ENCODE data around the gene PECR. TPM values are rescaled to one million over a fixed set of nuclear protein-coding genes. Genes with fewer than 3 reads are reported as not detected.

PECR gene
- total and polyA plus RNA-seq, 5 donors from 2014 or later = 28.0 to 73.8 (median 47.6) TPM

GRCh38 chr2:216117561-216118340 lies 36.1 kb upstream of the PECR start:
- Histone ChIP-seq H3K36me3 (ENCODE audit: control insufficient read depth, insufficient read depth, low read length) (peaks cover 79% of the 10 kb centered on the region), H3K4me3 (ENCODE audit: low read depth, low read length) (no peak overlapping the region), H3K4me1 (ENCODE audit: control insufficient read depth, insufficient read depth, low read length, poor library complexity, severe bottlenecking) (peaks cover 71% of the 10 kb centered on the region), H3K27ac (ENCODE audit: insufficient read depth, low read length, poor library complexity, severe bottlenecking) (no peak overlapping the region), H3K27me3 (ENCODE audit: control insufficient read depth, insufficient read depth, low read length) (no peaks in the 10 kb centered on the region), H3K9me3 (ENCODE audit: control insufficient read depth in 2 of 2, low read length in 2 of 2) (no peaks in the 10 kb centered on the region)
- H3K4me1 Mint-ChIP-seq = peaks cover 49 to 93% (median 62%) of the 10 kb centered on the region in 4 donors
- H3K9me3 Mint-ChIP-seq = no peaks in the 10 kb centered on the region
- peak overlapping the region in 3 of 4 donors; percentile 38 to 53 (median 39) for H3K4me3 Mint-ChIP-seq
- ATAC-seq (ENCODE audit: low read depth in 2 of 2) (no peak), DNase-seq (no peak)
- no peaks in the 10 kb centered on the region for H3K27me3 Mint-ChIP-seq
- H3K36me3 Mint-ChIP-seq = peaks cover 61% of the 10 kb centered on the region
- peak overlapping the region; percentile 26 to 54 (median 53) for H3K27ac Mint-ChIP-seq

- peak overlapping the region; percentile 36 to 53 (median 44) for H3K4me3 Mint-ChIP-seq
- Histone ChIP-seq H3K36me3 (ENCODE audit: control insufficient read depth, insufficient read depth, low read length) (peaks cover 79% of the 10 kb centered on the region), H3K27ac (ENCODE audit: insufficient read depth, low read length, poor library complexity, severe bottlenecking) (no peak overlapping the region), H3K9me3 (ENCODE audit: control insufficient read depth in 2 of 2, low read length in 2 of 2) (no peaks in the 10 kb centered on the region), H3K4me3 (ENCODE audit: low read depth, low read length) (no peak overlapping the region), H3K4me1 (ENCODE audit: control insufficient read depth, insufficient read depth, low read length, poor library complexity, severe bottlenecking) (peaks cover 82% of the 10 kb centered on the region), H3K27me3 (ENCODE audit: control insufficient read depth, insufficient read depth, low read length) (no peaks in the 10 kb centered on the region)
- no peaks in the 10 kb centered on the region for H3K27me3 Mint-ChIP-seq
- no peaks in the 10 kb centered on the region for H3K9me3 Mint-ChIP-seq
- ATAC-seq (ENCODE audit: low read depth in 2 of 2) = no peak
- no peak for DNase-seq
- H3K4me1 Mint-ChIP-seq = peaks cover 45 to 98% (median 68%) of the 10 kb centered on the region in 4 donors
- peaks cover 58% of the 10 kb centered on the region for H3K36me3 Mint-ChIP-seq
- peak overlapping the region in 2 of 3 donors; percentile 23 to 65 for H3K27ac Mint-ChIP-seq
Measured at GRCh38 chr2:216116418-216116817, 34.8 kb upstream of the PECR start.

- H3K4me1 ChIP-seq (ENCODE audit: control insufficient read depth, insufficient read depth, low read length, poor library complexity, severe bottlenecking) = peaks cover 83% of the 10 kb centered on the region
- Mint-ChIP-seq H3K36me3 (peaks cover 61% of the 10 kb centered on the region), H3K9me3 (no peaks in the 10 kb centered on the region), H3K4me1 (peaks cover 49 to 99% (median 75%) of the 10 kb centered on the region in 4 donors), H3K27ac (peak overlapping the region; percentile 95 to 98 (median 97)), H3K27me3 (no peaks in the 10 kb centered on the region), H3K4me3 (peak overlapping the region; percentile 87 to 97 (median 94))
- H3K27ac ChIP-seq (ENCODE audit: insufficient read depth, low read length, poor library complexity, severe bottlenecking) = peak overlapping the region; percentile 80
- ATAC-seq (ENCODE audit: low read depth in 2 of 2) (peak; percentile 81 to 87), DNase-seq (peak; percentile 96 to 99 (median 96))
- no peaks in the 10 kb centered on the region for H3K9me3 ChIP-seq (ENCODE audit: control insufficient read depth in 2 of 2, low read length in 2 of 2)
- no peaks in the 10 kb centered on the region for H3K27me3 ChIP-seq (ENCODE audit: control insufficient read depth, insufficient read depth, low read length)
- peaks cover 74% of the 10 kb centered on the region for H3K36me3 ChIP-seq (ENCODE audit: control insufficient read depth, insufficient read depth, low read length)
- peak overlapping the region; percentile 94 for H3K4me3 ChIP-seq (ENCODE audit: low read depth, low read length)
Measured at GRCh38 chr2:216114714-216115531, 33.3 kb upstream of the PECR start.

GRCh38 chr2:216114382-216114713 lies 32.7 kb upstream of the PECR start:
- H3K4me3 ChIP-seq (ENCODE audit: low read depth, low read length) = peak overlapping the region; percentile 7
- Mint-ChIP-seq H3K4me3 (peak overlapping the region; percentile 87 to 97 (median 94)), H3K4me1 (peaks cover 46 to 96% (median 73%) of the 10 kb centered on the region in 4 donors), H3K9me3 (no peaks in the 10 kb centered on the region), H3K27ac (peak overlapping the region; percentile 95 to 98 (median 97)), H3K36me3 (peaks cover 60% of the 10 kb centered on the region), H3K27me3 (no peaks in the 10 kb centered on the region)
- peaks cover 84% of the 10 kb centered on the region for H3K4me1 ChIP-seq (ENCODE audit: control insufficient read depth, insufficient read depth, low read length, poor library complexity, severe bottlenecking)
- ATAC-seq (ENCODE audit: low read depth in 2 of 2) (no peak), DNase-seq (no peak)
- peak overlapping the region; percentile 68 for H3K27ac ChIP-seq (ENCODE audit: insufficient read depth, low read length, poor library complexity, severe bottlenecking)
- no peaks in the 10 kb centered on the region for H3K9me3 ChIP-seq (ENCODE audit: control insufficient read depth in 2 of 2, low read length in 2 of 2)
- H3K27me3 ChIP-seq (ENCODE audit: control insufficient read depth, insufficient read depth, low read length) = no peaks in the 10 kb centered on the region
- H3K36me3 ChIP-seq (ENCODE audit: control insufficient read depth, insufficient read depth, low read length) = peaks cover 68% of the 10 kb centered on the region

- Histone ChIP-seq H3K9me3 (ENCODE audit: control insufficient read depth in 2 of 2, low read length in 2 of 2) (no peaks in the 10 kb centered on the region), H3K27ac (ENCODE audit: insufficient read depth, low read length, poor library complexity, severe bottlenecking) (peak overlapping the region; percentile 7), H3K4me3 (ENCODE audit: low read depth, low read length) (no peak overlapping the region), H3K36me3 (ENCODE audit: control insufficient read depth, insufficient read depth, low read length) (peaks cover 60% of the 10 kb centered on the region), H3K27me3 (ENCODE audit: control insufficient read depth, insufficient read depth, low read length) (no peaks in the 10 kb centered on the region), H3K4me1 (ENCODE audit: control insufficient read depth, insufficient read depth, low read length, poor library complexity, severe bottlenecking) (peaks cover 85% of the 10 kb centered on the region)
- peaks cover 4% of the 10 kb centered on the region for H3K27me3 Mint-ChIP-seq
- H3K9me3 Mint-ChIP-seq = no peaks in the 10 kb centered on the region
- ATAC-seq (ENCODE audit: low read depth in 2 of 2) (no peak), DNase-seq (peak in 1 of 3 donors; percentile 36)
- peak overlapping the region in 3 of 4 donors; percentile 13 to 95 (median 23) for H3K4me3 Mint-ChIP-seq
- H3K36me3 Mint-ChIP-seq = peaks cover 56% of the 10 kb centered on the region
- H3K4me1 Mint-ChIP-seq = peaks cover 46 to 95% (median 77%) of the 10 kb centered on the region in 4 donors
- H3K27ac Mint-ChIP-seq = peak overlapping the region; percentile 21 to 98 (median 83)
Measured at GRCh38 chr2:216113572-216113971, 32.0 kb upstream of the PECR start.

- Mint-ChIP-seq H3K27ac (peak overlapping the region; percentile 4 to 26 (median 21)), H3K36me3 (peaks cover 54% of the 10 kb centered on the region), H3K4me3 (peak overlapping the region; percentile 12 to 95 (median 26)), H3K4me1 (peaks cover 46 to 92% (median 71%) of the 10 kb centered on the region in 4 donors), H3K27me3 (peaks cover 4% of the 10 kb centered on the region), H3K9me3 (no peaks in the 10 kb centered on the region)
- peaks cover 80% of the 10 kb centered on the region for H3K4me1 ChIP-seq (ENCODE audit: control insufficient read depth, insufficient read depth, low read length, poor library complexity, severe bottlenecking)
- ATAC-seq (ENCODE audit: low read depth in 2 of 2) = no peak
- peak overlapping the region; percentile 22 for H3K4me3 ChIP-seq (ENCODE audit: low read depth, low read length)
- DNase-seq = no peak
- H3K9me3 ChIP-seq (ENCODE audit: control insufficient read depth in 2 of 2, low read length in 2 of 2) = no peaks in the 10 kb centered on the region
- peak overlapping the region; percentile 7 for H3K27ac ChIP-seq (ENCODE audit: insufficient read depth, low read length, poor library complexity, severe bottlenecking)
- H3K27me3 ChIP-seq (ENCODE audit: control insufficient read depth, insufficient read depth, low read length) = no peaks in the 10 kb centered on the region
- peaks cover 54% of the 10 kb centered on the region for H3K36me3 ChIP-seq (ENCODE audit: control insufficient read depth, insufficient read depth, low read length)
Measured at GRCh38 chr2:216112926-216113325, 31.3 kb upstream of the PECR start.

- peak overlapping the region in 2 of 3 donors; percentile 99 to 100 for H3K27ac Mint-ChIP-seq
- peak overlapping the region; percentile 95 for H3K27ac ChIP-seq (ENCODE audit: insufficient read depth, low read length, poor library complexity, severe bottlenecking)
- H3K4me1 ChIP-seq (ENCODE audit: control insufficient read depth, insufficient read depth, low read length, poor library complexity, severe bottlenecking) = peaks cover 62% of the 10 kb centered on the region
- no peaks in the 10 kb centered on the region for H3K9me3 Mint-ChIP-seq
- H3K4me3 Mint-ChIP-seq = peak overlapping the region; percentile 98 to 100 (median 100)
- ATAC-seq (ENCODE audit: low read depth in 2 of 2) (no peak), DNase-seq (no peak)
- peaks cover 39% of the 10 kb centered on the region for H3K36me3 Mint-ChIP-seq
- peaks cover 36% of the 10 kb centered on the region for H3K36me3 ChIP-seq (ENCODE audit: control insufficient read depth, insufficient read depth, low read length)
- H3K4me3 ChIP-seq (ENCODE audit: low read depth, low read length) = peak overlapping the region; percentile 98
- H3K27me3 Mint-ChIP-seq = peaks cover 4% of the 10 kb centered on the region
- H3K4me1 Mint-ChIP-seq = peaks cover 32 to 74% (median 56%) of the 10 kb centered on the region in 4 donors
- H3K27me3 ChIP-seq (ENCODE audit: control insufficient read depth, insufficient read depth, low read length) = no peaks in the 10 kb centered on the region
- H3K9me3 ChIP-seq (ENCODE audit: control insufficient read depth in 2 of 2, low read length in 2 of 2) = no peaks in the 10 kb centered on the region
Measured at GRCh38 chr2:216111122-216111521, 29.5 kb upstream of the PECR start.
